HK-2 (cell line): ENCODE measurements around the gene TMEM123.
A peak's percentile ranks its signal among the peaks of the same experiment; 100 is the strongest.
"Not testable (repeated sequence)": the region's sequence is repeated elsewhere in the genome, so short reads cannot be mapped to it uniquely, and the experiment has no call there.

ENCODE experiments used
- DNase-seq: peaks from one replicate; pipeline ENCODE4 v3.0.0-alpha.2; 2018; ENCODE audit not compliant: unreplicated experiment

The TMEM123 gene

GRCh38 chr11:102391549-102392237 lies 60.9 kb downstream of the TMEM123 start:
- DNase-seq, result no peak

- peak; percentile 39 for DNase-seq
These were observed 61.7 kb downstream of the TMEM123 start for GRCh38 chr11:102390667-102391465.

- no peak for DNase-seq
These were observed 63.3 kb downstream of the TMEM123 start for GRCh38 chr11:102389253-102389652.

- no peak for DNase-seq
These were observed 65.4 kb downstream of the TMEM123 start for GRCh38 chr11:102387043-102387781.

GRCh38 chr11:102386136-102386734 lies 66.3 kb downstream of the TMEM123 start:
- no peak for DNase-seq

- DNase-seq, result no peak
These were observed 67.2 kb downstream of the TMEM123 start for GRCh38 chr11:102385085-102386007.

GRCh38 chr11:102384419-102385079 lies 68.0 kb downstream of the TMEM123 start:
- DNase-seq, result no peak

- DNase-seq, result no peak
These were observed 68.7 kb downstream of the TMEM123 start for GRCh38 chr11:102383839-102384238.

GRCh38 chr11:102382384-102382783 lies 70.2 kb downstream of the TMEM123 start:
- DNase-seq, result no peak

- DNase-seq, result no peak
These were observed 73.7 kb downstream of the TMEM123 start for GRCh38 chr11:102378818-102379217.

GRCh38 chr11:102377891-102378290 lies 74.7 kb downstream of the TMEM123 start:
- no peak for DNase-seq

GRCh38 chr11:102375720-102376399 lies 76.7 kb downstream of the TMEM123 start:
- no peak for DNase-seq

- DNase-seq, result not testable (repeated sequence)
These were observed 77.7 kb downstream of the TMEM123 start for GRCh38 chr11:102374633-102375424.

GRCh38 chr11:102368472-102368871 lies 84.1 kb downstream of the TMEM123 start:
- no peak for DNase-seq

GRCh38 chr11:102367364-102367763 lies 85.2 kb downstream of the TMEM123 start:
- DNase-seq, result no peak

GRCh38 chr11:102364991-102365390 lies 87.6 kb downstream of the TMEM123 start:
- DNase-seq, result no peak

- no peak for DNase-seq
These were observed 91.2 kb downstream of the TMEM123 start for GRCh38 chr11:102361086-102362031.

GRCh38 chr11:102360681-102361080 lies 91.9 kb downstream of the TMEM123 start:
- DNase-seq, result no peak
